Keratinocyte (primary cell): Measurements from ENCODE around the gene SNCA. TPM values are rescaled to one million over a fixed set of nuclear protein-coding genes. Genes with fewer than 3 reads are reported as not detected.
A peak's percentile ranks its signal among the peaks of the same experiment; 100 is the strongest.

Experiments used
- DNase-seq: peaks from one replicate; pipeline ENCODE4 v3.0.0-alpha.2; 2011; ENCODE audit warnings: low read depth, missing footprints, low spot score
- FAIRE-seq: peaks from 2 replicates; lab custom pipeline; 2011; peaks lifted over from hg19 to GRCh38; lab: Jason Lieb, UNC
- H2AFZ ChIP-seq: 2 replicates; pipeline ENCODE4 v1.6.0; 2012; ENCODE audit warnings: low read length, control low read depth, inconsistent platforms; ENCODE audit not compliant: control insufficient read depth
- H3K27ac ChIP-seq: 2 replicates; pipeline ENCODE4 v1.5.1; 2011; ENCODE audit warnings: low read length; ENCODE audit not compliant: control insufficient read depth, insufficient read depth
- H3K27me3 ChIP-seq: 3 replicates; pipeline ENCODE4 v1.6.0; 2011; ENCODE audit warnings: low read length; ENCODE audit not compliant: control insufficient read depth, insufficient read depth; ENCODE audit errors: extremely low read depth
- H3K36me3 ChIP-seq, 2 experiments: 2 replicates in 1 of 2; 3 replicates in 1 of 2; pipeline ENCODE4 v1.5.1; 2011; ENCODE audit warnings: low read length in 2 of 2, mild to moderate bottlenecking in 1 of 2; ENCODE audit not compliant: control insufficient read depth in 2 of 2, insufficient read depth in 2 of 2; ENCODE audit errors: extremely low read depth in 1 of 2
- H3K4me1 ChIP-seq: 3 replicates; pipeline ENCODE4 v1.5.1; 2011; ENCODE audit warnings: low read length; ENCODE audit not compliant: control insufficient read depth, insufficient read depth; ENCODE audit errors: extremely low read depth
- H3K4me2 ChIP-seq: 3 replicates; pipeline ENCODE4 v1.6.0; 2011; ENCODE audit warnings: low read depth, low read length; ENCODE audit not compliant: control insufficient read depth, insufficient read depth; ENCODE audit errors: extremely low read depth
- H3K4me3 ChIP-seq, 3 experiments: fragments of 200-600 bp in 1 of 3; sonication (generic) in 1 of 3; 2 replicates in 2 of 3; 3 replicates in 1 of 3; pipeline ENCODE4 v1.5.1; 2011 to 2016; ENCODE audit warnings: low read length in 3 of 3, mild to moderate bottlenecking in 3 of 3, control low read depth in 2 of 3, inconsistent platforms in 1 of 3, low read depth in 1 of 3, mixed read lengths in 1 of 3, mixed run types in 1 of 3, moderate library complexity in 1 of 3; ENCODE audit not compliant: control insufficient read depth in 2 of 3, insufficient read depth in 2 of 3; ENCODE audit errors: extremely low read depth in 1 of 3
- H3K79me2 ChIP-seq: 2 replicates; pipeline ENCODE4 v1.6.0; 2012; ENCODE audit warnings: low read length; ENCODE audit not compliant: control insufficient read depth, insufficient read depth
- H3K9ac ChIP-seq: 3 replicates; pipeline ENCODE4 v1.6.0; 2011; ENCODE audit warnings: low read length; ENCODE audit not compliant: control insufficient read depth, insufficient read depth; ENCODE audit errors: extremely low read depth
- H3K9me1 ChIP-seq: 3 replicates; pipeline ENCODE4 v1.6.0; 2011; ENCODE audit warnings: low read length; ENCODE audit not compliant: control insufficient read depth, insufficient read depth; ENCODE audit errors: extremely low read depth
- H3K9me3 ChIP-seq: 2 replicates; pipeline ENCODE4 v1.5.1; 2012; ENCODE audit warnings: low read depth, low read length; ENCODE audit not compliant: control insufficient read depth
- H4K20me1 ChIP-seq: 3 replicates; pipeline ENCODE4 v1.6.0; 2011; ENCODE audit warnings: low read length; ENCODE audit not compliant: control insufficient read depth, insufficient read depth; ENCODE audit errors: extremely low read depth
- EZH2 ChIP-seq: IDR thresholded peaks from one replicate; pipeline ENCODE4 v1.6.1; 2012; ENCODE audit warnings: inconsistent platforms, mild to moderate bottlenecking, low read length, moderate library complexity
- dilution Hi-C: fragments of 300-500 bp; cut with MboI; formaldehyde crosslinking; loops from one replicate; pipeline ENCODE4 v1.7.0; 2020; ENCODE audit warnings: low sequenced_read_pairs; ENCODE audit not compliant: extremely low pct_ligation_motif_present
- polyA plus RNA-seq, 5 experiments: library from polyadenylated mRNA; depleted of rRNA in 3 of 5; stranded (reverse) in 3 of 5; stranded (forward) in 1 of 5; unstranded in 1 of 5; fragments of >200 nt; gene quantifications; 1 replicate in 1 of 5; 2 replicates in 3 of 5; 3 replicates in 1 of 5; pipeline versions ENCODE4 v1.2.1 to v1.2.3, GENCODE V29; 2011 to 2012; ENCODE audit warnings: missing spikeins in 2 of 5, low read depth in 1 of 5, low replicate concordance in 1 of 5
- TF ChIP-seq, protein P1 (sequence below), 3 experiments: IDR thresholded peaks in 1 of 3; conservative IDR thresholded peaks in 1 of 3; optimal IDR thresholded peaks in 1 of 3; 2 replicates in 2 of 3; 3 replicates in 1 of 3; pipeline versions ENCODE3 to v1.5.1; 2011; ENCODE audit warnings: low read length in 3 of 3, mild to moderate bottlenecking in 3 of 3, moderate library complexity in 2 of 3, control low read depth in 1 of 3, inconsistent platforms in 1 of 3; ENCODE audit not compliant: insufficient read depth in 2 of 3; ENCODE audit errors: extremely low read depth in 1 of 3

Gene SNCA
- polyA plus RNA-seq, 1 donor (not counting 4 experiments of a cell fraction or from before 2014, with no cell fraction given) = 61.3 TPM

DNA sequence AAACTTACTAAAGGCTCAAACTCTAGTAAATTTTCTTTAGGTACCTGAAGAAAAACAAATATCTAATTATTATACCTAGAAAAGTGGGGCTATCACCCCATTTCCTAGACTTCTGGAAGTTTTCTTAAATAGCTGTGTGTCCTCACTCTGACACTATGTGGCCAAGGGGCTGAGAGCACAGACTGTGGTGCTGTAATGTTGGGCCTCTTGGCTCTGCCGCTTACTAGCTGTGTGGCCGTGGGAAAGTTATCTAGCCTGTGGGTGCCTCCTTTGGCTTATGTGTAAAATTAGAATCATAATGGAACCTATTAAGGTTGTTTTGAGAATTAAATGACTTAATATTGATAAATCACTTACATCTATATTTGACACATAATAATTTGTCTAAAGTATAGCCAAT lies 114.4 kb downstream of the SNCA start:
- Histone ChIP-seq H3K36me3 (peaks cover 0 to 1% of the 10 kb centered on the region in 2 experiments), H3K79me2 (no peaks in the 10 kb centered on the region), H3K9me1 (no peaks in the 10 kb centered on the region), H3K27ac (no peak overlapping the region), H4K20me1 (no peaks in the 10 kb centered on the region), H3K4me1 (peaks cover 8% of the 10 kb centered on the region), H3K9me3 (peaks cover 2% of the 10 kb centered on the region), H3K9ac (no peak overlapping the region), H3K4me2 (no peak overlapping the region), H3K4me3 (no peak overlapping the region), H2AFZ (no peak overlapping the region), H3K27me3 (no peaks in the 10 kb centered on the region)
- no peak for DNase-seq
- dilution Hi-C loops = no loop called here
- FAIRE-seq = no peak
- TF ChIP-seq, protein P1, sequence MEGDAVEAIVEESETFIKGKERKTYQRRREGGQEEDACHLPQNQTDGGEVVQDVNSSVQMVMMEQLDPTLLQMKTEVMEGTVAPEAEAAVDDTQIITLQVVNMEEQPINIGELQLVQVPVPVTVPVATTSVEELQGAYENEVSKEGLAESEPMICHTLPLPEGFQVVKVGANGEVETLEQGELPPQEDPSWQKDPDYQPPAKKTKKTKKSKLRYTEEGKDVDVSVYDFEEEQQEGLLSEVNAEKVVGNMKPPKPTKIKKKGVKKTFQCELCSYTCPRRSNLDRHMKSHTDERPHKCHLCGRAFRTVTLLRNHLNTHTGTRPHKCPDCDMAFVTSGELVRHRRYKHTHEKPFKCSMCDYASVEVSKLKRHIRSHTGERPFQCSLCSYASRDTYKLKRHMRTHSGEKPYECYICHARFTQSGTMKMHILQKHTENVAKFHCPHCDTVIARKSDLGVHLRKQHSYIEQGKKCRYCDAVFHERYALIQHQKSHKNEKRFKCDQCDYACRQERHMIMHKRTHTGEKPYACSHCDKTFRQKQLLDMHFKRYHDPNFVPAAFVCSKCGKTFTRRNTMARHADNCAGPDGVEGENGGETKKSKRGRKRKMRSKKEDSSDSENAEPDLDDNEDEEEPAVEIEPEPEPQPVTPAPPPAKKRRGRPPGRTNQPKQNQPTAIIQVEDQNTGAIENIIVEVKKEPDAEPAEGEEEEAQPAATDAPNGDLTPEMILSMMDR (optimal IDR thresholded peaks at IDR 0.05 in 1 of 3, IDR thresholded peaks at IDR 0.05 in 1 of 3, conservative IDR thresholded peaks at IDR 0.05 in 1 of 3; ENCODE audit: extremely low read depth in 1 of 3, insufficient read depth in 2 of 3, low read length in 3 of 3) = no peak
- no peak for TF ChIP-seq EZH2

DNA sequence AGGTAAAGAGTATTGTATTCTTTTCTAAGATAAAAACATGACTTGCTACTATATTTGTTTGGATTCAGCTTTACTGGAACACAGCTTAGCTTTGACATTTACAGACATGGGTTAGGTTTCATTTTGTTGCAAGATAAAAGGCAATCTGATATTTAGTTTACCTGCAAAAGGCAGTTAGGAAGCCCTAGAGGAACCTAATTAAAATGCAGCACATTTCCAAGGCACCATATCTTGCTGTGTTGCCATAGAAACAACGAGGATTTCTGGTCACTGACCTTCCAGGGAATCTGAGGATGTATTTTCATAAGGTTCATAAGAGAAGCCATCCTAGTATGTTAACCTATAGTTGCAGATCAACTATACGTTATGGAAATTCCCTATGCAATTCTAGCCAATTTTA lies 116.0 kb downstream of the SNCA start:
- DNase-seq (no peak), FAIRE-seq (peak; percentile 64)
- H3K9ac ChIP-seq = no peak overlapping the region
- dilution Hi-C loops = no loop called here
- H3K9me3 ChIP-seq = peaks cover 2% of the 10 kb centered on the region
- no peaks in the 10 kb centered on the region for H3K27me3 ChIP-seq
- no peak for TF ChIP-seq EZH2
- TF ChIP-seq, protein P1 (optimal IDR thresholded peaks at IDR 0.05 in 1 of 3, IDR thresholded peaks at IDR 0.05 in 1 of 3, conservative IDR thresholded peaks at IDR 0.05 in 1 of 3; ENCODE audit: extremely low read depth in 1 of 3, insufficient read depth in 2 of 3, low read length in 3 of 3) = no peak
- no peaks in the 10 kb centered on the region for H3K79me2 ChIP-seq
- H3K27ac ChIP-seq = no peak overlapping the region
- H3K9me1 ChIP-seq = no peaks in the 10 kb centered on the region
- H4K20me1 ChIP-seq = no peaks in the 10 kb centered on the region
- H3K4me3 ChIP-seq = no peak overlapping the region
- H3K4me2 ChIP-seq = no peak overlapping the region
- H2AFZ ChIP-seq = no peak overlapping the region
- H3K4me1 ChIP-seq = peaks cover 2% of the 10 kb centered on the region
- H3K36me3 ChIP-seq = peaks cover 0 to 1% of the 10 kb centered on the region in 2 experiments
